ENCODE results near the gene OR2A7.
"Not testable (repeated sequence)": the region's sequence is repeated elsewhere in the genome, so short reads cannot be mapped to it uniquely, and the experiment has no call there.

Gene OR2A7, protein sequence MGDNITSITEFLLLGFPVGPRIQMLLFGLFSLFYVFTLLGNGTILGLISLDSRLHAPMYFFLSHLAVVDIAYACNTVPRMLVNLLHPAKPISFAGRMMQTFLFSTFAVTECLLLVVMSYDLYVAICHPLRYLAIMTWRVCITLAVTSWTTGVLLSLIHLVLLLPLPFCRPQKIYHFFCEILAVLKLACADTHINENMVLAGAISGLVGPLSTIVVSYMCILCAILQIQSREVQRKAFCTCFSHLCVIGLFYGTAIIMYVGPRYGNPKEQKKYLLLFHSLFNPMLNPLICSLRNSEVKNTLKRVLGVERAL
- 0.04 to 0.39 (median 0.05) reads per million in 3 experiments for total RNA-seq

DNA sequence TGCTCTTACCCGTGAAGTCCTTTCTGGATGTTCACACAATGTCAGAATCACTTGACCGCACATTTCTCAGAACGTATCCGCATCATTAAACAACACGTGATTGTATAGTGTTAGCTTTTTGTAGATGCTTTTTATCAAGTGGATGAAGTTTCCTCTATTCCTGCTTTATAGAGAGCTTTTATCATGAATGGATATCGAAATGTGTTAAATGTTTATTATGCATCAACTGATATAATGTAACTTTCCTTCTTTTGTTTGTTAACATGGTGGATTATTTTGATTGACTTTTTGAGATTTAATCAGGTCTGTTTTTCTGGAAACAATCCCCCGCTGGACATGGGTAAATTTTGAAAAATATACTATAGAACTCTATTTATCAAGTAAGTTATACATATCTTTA is at the start of gene OR2A7:
Gene OR2A7 (minus strand): TSS at position 101 of the 400 bp plus-strand sequence. CDS start 5,164 bp downstream, outside the sequence.
- not testable (repeated sequence) for DNase-seq

DNA sequence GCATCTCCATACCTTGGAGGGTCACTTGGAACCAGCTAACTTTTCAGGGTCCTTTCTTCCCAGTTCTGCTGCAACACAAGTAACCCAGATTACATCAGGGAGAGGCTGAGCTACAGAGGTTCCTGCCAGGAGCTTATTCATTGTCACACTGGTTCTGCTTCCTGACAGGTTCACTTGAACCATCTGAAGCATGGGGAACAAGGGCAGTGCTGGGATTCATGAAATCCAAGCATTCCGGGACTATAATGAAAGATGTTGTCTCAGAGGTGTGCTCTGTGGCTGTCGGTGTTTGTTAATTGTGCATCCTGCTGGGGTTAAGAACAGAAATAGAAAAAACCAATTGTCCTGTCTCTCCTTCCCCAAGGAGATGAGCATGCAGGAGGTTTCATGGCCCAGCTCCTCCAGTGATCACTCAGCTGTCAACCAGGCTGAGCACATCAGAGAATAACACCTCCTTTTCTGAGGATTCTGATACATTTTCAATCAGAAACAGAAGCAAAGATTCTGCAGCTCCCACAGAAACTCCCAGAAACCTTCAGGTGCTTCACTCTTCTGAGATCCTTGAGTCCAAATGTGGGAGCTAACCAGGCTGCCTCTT is 47.4 kb upstream of the OR2A7 start, which contains the start of gene OR2A1:
Gene OR2A1 (plus strand): TSS at position 548 of the 598 bp plus-strand sequence. CDS start 5,706 bp downstream, outside the sequence.
- DNase-seq: not testable (repeated sequence)

DNA sequence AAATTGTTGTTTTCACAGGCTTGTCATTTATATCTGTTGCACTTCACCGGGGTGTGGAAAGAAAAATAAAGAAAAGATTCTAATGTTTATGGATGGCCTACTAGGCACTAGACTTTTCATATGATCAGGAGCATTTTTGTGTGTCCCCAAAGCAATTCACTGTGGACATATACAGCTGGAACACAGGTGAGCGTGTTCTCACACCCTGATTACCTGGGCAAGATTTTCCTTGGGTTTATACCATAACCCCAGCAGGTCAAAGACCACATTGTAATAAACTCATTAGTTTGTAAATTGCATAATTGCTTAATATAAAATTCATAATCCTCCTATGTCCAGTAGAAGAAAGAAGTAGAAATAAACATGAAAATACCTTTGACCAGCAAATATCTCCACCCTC is 46.6 kb upstream of the OR2A7 start:
- not testable (repeated sequence) for DNase-seq

DNA sequence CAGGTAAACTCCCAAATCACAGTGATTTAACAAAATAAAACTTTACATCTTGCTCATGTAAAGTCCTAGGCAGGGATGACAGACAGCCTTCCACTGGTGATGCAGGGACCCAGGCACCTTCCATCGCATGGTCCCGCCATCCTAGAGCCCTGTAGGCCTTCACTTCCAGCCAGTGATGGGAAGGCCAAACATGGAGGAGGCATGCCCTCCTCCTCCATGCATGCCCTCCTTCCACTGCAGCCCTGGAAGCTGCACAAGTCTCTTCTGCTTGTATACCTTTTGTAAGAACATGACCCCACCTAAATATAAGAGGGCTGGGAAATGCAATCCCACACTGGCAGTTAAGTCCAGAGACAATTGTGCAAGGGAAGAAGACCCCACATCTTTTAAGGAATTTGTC is 45.1 kb upstream of the OR2A7 start:
- not testable (repeated sequence) for DNase-seq

DNA sequence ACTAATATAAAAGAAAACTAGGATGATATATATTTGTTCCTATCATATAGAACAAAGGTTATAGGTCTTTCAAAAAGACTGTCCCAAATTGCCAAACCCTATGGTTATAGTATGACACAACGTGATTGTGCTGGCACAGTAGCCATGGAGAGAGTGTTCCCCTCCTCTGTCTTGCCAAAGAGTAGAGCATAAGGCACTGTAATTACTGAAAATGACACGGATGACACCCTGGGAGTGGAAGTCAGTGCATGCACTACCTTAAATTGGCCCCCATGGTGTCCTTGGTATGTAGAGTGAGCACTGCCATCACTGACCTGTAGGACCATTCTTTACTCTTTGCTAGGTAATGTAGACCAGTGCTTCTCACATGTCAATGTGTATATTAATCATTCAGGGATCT is 40.6 kb upstream of the OR2A7 start:
- not testable (repeated sequence) for DNase-seq

DNA sequence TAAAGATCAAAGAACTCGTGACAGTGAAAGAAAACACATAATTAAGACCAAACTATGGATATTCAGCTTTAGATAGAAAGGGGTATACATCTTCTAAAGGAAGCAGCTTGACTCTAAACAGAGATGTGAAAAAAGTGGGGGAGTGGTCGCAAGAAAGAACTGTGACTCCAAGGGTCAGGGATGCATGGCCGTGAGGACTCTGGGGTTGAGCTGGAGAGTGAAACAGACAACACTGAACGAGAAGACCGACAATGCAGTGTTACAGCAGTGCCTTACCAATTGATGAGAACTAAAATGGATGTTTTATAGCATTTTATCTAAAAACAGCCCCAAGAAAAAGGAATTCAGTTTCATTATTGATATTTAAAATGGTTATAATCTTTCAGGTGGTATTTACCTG is 39.0 kb upstream of the OR2A7 start:
- DNase-seq: not testable (repeated sequence)

DNA sequence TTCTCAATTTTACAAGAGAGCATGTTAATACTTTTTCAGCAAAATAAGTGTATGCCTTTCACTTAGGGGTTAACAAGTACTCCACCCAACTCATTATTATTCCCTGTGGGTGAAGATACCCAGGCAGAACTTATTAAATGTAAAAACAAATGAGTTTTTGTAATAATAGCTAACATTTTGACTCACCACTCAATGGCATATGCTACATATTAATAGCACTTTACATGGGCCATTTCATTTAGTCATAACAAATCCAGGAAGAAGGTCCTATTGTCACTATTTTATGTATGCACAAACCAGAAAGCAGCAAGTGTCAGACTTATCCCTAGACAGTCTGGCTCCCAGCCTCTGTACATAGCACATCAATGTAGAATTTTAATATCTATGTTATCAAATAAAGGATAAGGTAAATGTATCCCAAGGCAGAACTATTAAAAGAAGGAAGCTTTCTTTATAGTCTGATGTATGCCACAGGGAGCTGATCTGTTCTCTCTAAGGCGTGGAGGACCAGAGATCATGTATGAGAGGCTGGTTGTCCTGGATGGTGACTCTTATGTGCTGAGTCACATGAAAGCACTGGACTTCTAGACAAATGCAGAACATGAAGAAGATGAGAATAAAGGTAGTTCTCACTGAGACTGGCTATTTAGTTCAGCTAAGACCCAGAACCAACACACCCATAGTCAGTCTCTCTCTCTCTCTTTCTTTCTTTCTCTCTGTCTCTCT is 38.1 kb upstream of the OR2A7 start:
- not testable (repeated sequence) for DNase-seq

DNA sequence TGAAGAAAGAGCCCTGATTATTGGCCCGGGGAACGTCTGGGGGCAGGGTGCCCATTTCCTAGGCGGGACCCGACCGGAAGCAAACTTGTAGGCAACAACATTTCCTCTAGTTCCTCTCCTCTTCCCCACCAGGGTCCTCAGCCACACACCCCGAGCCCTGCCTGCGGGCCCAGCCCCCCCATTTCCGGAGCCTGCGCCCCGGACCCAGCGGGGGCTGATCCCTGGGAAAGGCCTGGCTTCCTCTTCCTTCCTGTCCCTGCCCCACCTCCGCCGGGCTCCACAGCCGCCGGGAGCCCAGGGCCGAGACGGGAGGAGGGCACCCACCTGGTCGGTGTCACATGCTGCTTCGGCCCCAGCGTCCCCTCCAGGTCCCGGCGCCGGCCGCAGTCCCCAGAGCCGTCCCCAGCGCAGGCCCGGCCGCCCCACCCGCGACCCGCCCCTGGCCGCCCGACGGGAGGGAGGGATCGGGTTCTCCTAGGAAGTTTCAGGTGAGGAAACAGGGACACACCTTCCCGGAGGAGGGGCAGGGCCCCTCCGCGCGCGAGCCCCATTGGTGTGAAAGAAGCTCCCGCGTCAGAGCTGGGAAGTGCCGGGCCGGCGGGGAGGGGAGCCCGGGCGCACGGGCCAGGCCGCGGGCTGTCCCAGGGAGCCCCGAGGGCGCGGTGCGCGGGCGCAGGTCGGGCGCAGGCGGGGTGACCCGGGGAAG is 29.4 kb upstream of the OR2A7 start:
- not testable (repeated sequence) for DNase-seq

DNA sequence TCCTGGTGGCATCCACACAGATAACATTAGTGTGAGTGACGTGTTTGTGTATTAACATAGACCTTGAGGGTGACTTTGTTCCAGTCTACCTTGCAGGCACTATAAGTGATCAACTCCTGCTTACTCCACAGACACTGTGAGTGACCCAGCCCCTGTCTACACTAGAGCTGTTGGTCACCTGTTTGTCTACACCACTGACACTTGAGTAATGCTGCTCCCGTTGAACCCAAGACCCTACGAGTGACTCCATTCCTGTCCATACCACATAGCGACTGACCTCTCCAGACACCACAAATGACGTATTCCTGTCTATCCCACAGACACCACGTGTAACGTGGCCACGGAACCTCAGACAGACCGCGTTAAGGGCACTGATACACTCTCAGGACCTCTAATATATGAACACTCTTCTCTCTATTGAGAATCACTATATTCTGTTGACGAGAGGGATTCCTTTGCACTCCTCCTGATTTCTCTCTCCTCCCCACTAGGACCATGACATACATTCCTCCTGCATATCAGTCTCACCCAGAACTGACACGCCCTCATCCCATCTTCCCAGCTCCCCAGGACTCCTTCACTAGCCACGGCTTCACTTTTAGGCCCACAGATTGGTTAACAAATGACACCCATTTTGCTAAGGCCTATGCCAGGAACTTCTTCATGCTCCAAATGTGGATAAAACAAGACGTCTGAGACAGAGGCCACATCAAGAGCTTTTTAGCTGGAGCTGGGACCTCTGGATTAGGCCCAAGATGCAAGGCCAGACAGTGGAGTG is 28.0 kb upstream of the OR2A7 start:
- not testable (repeated sequence) for DNase-seq

DNA sequence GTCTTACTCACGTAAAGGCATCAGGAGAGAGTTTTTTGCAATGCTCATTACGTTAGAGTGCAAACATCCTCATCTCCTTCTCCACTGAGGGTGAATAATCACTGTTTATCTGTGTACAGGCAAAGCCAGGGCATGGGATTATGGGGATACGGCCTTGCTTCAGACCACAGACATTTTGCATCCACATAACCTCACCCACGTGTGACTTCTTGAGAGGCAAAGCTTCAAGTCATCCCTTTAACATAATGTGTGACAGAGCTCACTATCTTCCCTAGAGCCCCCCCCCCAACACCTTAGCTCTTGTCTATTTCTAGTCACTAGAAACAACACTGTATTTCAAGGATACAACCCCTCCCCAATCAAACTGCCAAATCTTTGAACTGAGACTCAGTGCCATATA is 27.0 kb upstream of the OR2A7 start:
- DNase-seq: not testable (repeated sequence)

DNA sequence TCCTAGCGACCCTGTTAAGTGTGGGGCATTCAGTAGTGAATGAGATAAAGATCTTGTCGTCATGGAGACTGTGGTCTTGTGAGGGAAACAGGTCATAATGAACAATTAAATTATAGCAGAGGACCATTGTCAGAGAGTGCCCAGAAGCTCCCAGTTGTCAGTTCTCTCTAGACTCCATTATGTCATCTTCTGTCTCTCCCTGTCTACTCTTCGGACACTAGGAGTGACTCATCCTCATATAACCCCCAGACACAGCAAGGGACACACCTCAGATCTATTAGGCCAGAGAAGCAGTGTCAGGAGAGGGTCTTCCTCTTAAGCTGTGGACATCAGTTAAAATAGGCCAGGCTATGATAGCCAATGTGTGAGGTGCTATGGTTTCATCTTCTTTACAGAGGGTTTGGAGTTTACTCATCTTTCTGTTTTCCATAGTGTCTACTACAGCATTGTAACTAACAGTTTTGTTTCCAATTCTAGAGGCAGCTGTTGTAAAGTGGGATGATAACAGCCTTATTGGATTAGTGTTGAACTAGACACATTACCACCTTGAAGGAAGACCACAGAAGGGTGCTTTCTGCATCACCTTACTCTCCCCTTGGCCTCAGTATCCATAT is 22.7 kb upstream of the OR2A7 start:
- not testable (repeated sequence) for DNase-seq

DNA sequence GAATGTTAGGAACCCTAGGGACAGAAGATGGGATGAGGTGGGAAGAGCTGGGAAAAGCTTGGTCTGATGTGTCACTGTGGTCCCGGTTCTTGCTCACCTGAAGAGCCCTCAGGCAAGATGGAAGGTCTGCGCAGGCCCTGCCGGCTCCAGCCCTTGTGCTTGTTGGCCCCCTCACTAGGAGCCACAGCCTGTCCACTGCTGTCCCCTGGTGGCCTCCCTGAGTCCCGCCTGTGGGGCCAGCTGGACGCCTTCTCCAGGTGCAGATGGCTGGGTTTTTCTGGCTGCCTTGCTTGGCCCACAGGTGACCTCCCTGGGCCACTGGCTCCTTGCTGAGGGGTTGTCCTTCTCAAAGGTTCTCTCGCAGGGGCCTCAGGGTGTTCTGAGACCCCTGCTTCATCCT is 19.1 kb upstream of the OR2A7 start:
- not testable (repeated sequence) for DNase-seq

DNA sequence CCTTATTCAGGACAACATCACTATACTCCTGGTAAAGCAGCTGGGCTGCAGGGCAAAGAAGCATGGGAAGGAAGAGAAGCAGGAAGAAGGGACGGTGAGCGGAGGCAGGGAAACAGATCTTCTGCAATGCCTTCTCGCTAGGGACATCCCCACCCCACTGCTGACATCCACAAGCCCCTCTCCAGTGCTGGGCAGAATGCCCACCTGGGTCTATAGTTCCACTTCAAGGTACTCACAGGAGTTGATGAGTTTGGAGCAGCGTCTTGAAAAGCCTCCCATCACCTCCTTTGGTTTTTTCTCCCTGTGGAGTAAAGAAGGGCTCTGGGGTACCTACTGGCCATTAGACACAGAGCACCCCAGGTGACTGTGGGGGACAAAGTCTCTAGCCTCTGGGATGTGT is 17.9 kb upstream of the OR2A7 start:
- DNase-seq: not testable (repeated sequence)

DNA sequence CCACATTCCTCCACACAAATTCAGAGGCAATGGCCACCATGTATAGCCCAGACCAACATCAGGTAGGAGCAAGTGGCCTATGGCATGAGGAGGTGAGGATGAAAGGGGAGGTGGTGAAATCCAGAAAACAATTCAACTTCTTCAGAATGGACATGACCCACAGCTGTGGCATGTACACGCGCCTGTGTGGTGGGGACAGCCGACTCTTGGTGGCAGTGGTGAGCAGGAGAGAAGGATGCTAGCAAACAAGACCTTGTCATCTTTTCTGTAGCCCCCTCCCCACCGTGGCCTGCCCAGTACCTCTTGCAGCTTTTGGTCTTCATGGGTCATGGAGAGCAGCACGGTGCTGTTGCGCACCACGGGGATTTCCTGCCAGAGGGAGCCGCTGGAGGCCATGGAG is 17.4 kb upstream of the OR2A7 start:
- DNase-seq: not testable (repeated sequence)

DNA sequence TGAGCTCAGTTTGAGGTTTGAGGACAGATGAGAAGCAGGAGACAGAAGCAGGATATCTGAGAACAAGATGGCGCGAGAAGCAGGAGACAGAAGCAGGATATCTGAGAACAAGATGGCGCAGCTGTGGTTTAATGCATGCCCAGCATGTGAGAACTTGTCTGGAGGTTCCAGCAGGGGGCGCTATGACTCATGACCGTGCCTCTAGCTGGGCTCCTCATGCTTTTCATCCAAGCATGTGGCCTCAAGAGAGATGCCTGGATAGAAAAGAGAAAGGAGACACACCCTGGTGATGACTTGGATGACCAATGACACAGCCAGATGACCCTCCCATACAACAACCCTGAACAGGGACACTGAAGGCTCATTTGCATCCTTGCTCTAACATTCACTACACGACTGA is 15.4 kb upstream of the OR2A7 start:
- not testable (repeated sequence) for DNase-seq

DNA sequence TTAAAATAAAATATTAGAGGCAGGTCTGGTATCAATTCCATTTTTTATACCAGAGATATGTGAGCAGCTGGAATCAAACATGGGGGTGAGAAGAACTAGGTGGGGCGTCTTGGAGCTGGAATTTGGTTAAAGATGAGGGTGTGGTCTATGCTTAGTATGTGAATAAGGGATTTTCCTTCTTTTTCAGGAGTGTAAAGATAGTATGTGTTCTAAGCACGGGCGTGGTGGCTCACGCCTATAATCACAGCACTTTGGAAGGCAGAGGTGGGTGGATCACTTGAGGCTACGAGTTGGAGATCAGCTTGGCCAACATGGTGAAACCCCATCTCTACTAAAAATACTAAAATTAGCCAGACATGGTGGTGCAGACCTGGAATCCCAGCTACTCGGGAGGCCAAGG is 10.7 kb upstream of the OR2A7 start:
- DNase-seq: not testable (repeated sequence)

DNA sequence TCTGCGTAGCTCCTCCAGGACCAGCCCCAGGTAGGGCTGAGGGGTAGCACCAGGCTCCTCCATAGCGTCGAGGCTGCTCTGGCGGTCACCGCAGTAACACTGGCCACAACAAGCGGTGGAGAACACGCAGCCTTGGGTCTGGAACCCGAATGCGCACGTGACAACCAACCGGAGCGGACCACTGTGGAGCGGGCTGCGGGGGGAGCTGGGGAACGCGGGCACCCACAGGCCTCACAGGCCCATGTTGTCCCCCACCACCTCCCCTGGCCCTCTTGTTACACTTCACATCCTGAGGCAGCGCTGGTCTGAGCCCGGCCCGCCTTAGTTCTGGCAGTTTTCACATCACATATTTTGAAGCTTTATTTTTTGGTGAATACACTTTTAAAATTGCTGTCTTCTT is 4.6 kb upstream of the OR2A7 start, which contains the start of gene CTAGE8:
Gene CTAGE8 (minus strand): TSS at position 101 of the 400 bp plus-strand sequence. CDS start 38 bp downstream, at position 63.
- DNase-seq: not testable (repeated sequence)

DNA sequence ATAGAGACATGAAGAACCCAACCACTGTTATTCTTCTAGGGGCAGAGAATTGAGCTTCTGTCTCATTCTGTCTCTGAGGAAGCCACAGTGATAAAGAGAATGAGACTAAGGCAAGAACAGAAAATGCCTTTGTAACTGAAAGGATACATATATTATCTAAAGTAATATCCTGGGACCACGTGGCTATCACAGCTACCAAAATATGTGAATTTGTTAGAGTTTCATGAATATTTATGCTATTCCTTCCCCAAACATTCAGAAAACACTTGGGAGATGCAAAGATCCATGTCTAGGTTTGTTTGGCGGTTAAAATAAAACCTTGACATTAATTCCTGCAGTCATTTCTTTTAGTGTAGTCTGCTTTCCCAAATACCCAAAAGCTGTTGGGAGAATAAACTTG is 2.5 kb downstream of the OR2A7 start:
- not testable (repeated sequence) for DNase-seq

DNA sequence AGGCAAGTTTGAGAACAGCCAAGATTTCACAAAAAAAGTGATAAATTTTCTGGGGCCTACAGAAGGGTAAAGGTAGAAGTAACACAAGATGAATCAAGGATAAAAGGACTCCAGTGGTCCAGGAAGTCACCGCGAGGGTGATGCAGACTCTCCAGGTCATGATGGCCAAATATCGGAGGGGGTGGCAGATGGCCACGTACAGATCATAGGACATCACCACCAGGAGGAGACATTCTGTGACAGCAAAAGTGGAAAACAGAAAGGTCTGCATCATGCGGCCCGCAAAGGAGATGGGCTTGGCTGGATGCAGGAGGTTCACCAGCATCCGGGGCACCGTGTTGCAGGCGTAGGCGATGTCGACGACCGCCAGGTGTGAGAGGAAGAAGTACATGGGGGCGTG is 5.5 kb downstream of the OR2A7 start:
- DNase-seq: not testable (repeated sequence)

DNA sequence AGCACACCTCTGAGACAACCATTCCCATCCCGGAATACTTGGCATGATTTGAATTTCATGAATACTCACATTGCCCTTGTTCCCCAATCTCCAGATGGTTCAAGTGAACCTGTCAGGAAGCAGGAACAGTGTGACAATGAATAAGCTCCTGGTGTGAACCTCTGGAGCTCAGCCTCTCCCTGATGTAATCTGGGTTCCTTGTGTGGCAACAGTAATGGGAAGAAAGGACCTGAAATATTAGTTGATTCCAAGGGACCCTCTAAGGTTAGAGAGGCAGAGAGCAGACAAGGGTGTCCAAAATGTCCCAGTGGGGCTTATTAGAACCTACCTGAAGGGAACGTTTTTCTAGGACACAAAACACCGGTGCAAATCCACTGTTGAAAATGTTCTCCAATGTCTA is 8.5 kb downstream of the OR2A7 start:
- no peak for DNase-seq

DNA sequence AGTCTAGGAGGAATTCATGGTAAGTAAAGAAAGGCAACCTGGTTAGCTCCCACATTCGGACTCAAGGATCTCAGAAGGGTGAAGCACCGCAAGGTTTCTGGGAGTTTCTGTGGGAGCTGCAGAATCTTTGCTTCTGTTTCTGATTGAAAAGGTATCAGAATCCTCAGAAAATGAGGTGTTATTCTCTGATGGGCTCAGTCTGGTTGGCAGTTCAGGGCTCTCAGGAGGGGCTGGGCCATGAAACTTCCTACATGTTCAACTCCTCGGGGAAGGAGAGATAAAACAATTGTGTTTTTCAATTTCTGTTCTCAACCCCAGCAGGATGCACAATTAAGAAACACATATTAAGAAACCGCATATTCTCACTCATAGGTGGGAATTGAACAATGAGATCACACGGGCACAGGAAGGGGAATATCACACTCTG is 9.1 kb downstream of the OR2A7 start:
- DNase-seq: no peak
